ENCODE results near the gene CHTOP.

DNA sequence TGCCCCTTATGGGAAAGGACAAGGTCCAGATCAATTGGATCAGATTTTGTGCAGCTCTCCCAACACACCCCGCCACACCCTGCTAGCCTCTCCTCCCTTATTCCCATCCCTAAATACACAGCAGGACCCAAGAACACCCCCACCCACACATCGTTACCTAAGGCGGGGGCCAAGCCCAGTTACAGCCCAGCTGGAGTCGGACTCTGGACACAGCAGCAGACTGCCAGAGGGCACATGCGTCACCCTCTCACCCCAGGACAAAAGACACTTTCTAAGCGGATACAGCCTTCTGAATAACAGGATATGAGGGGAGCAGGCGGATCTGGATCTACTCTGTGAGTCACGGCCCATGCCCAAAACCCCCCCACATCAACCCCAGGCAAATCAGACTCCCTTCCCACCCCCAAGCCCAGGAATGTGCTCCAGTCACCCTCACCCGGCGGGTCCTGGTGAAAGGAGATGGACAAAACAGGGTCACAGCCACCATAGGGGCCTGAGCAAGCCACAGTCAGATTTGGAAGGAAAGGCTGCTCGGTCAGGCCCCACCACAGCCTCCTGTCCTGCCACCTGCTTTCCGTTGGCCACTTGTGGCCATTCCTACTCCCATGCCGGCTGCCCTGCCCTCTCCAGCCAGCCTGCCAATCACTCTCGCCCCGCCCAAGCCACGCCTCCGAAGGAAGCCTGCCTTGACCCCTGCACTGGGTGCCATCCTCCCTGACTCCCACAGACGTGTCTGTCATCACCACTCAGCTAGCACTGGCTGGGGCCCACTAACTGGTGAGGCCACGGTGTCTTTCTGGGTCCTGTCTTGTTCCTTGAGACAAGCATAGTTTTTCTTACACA is 24.9 kb upstream of the CHTOP start:
- TF ChIP-seq, protein P1, sequence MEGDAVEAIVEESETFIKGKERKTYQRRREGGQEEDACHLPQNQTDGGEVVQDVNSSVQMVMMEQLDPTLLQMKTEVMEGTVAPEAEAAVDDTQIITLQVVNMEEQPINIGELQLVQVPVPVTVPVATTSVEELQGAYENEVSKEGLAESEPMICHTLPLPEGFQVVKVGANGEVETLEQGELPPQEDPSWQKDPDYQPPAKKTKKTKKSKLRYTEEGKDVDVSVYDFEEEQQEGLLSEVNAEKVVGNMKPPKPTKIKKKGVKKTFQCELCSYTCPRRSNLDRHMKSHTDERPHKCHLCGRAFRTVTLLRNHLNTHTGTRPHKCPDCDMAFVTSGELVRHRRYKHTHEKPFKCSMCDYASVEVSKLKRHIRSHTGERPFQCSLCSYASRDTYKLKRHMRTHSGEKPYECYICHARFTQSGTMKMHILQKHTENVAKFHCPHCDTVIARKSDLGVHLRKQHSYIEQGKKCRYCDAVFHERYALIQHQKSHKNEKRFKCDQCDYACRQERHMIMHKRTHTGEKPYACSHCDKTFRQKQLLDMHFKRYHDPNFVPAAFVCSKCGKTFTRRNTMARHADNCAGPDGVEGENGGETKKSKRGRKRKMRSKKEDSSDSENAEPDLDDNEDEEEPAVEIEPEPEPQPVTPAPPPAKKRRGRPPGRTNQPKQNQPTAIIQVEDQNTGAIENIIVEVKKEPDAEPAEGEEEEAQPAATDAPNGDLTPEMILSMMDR (IDR thresholded peaks at IDR 0.05): no peak
- TF ChIP-seq POLR2A (IDR thresholded peaks at IDR 0.05): peak; percentile 65

All from right lobe of liver (tissue), 4 donors.